A673 (cell line): ENCODE measurements around the gene PALLD. TPM values are rescaled to one million over a fixed set of nuclear protein-coding genes. Genes with fewer than 3 reads are reported as not detected.

ENCODE experiments used
- BruUV-seq: library from RNA; stranded (reverse); fragments of 400-500 nt; replicated peaks from 2 replicates; lab custom pipeline; 2021; lab: Mats Ljungman, UMichigan
- CTCF ChIA-PET: fragments of 300-600 bp; sonication (Branson Sonifier 250); formaldehyde crosslinking; loops from one replicate; lab custom pipeline; 2022; ENCODE audit warnings: antibody characterized with exemption; lab: Charles Lee
- POLR2A ChIA-PET: fragments of 300-600 bp; sonication (Branson Sonifier 250); formaldehyde crosslinking; loops from one replicate; lab custom pipeline; 2022; ENCODE audit warnings: antibody characterized with exemption; ENCODE audit not compliant: low non-redundant PET; lab: Charles Lee
- DNase-seq: peaks from one replicate; pipeline ENCODE4 v3.0.0-alpha.2; 2015; ENCODE audit warnings: low spot score
- H3K27ac ChIP-seq: fragments of 200-600 bp; sonication (generic); 2 replicates; pipeline ENCODE4 v1.5.1; 2016; ENCODE audit warnings: mixed run types, low read depth, mild to moderate bottlenecking, mixed read lengths, antibody characterized with exemption, low read length; ENCODE audit not compliant: poor library complexity, severe bottlenecking
- H3K27me3 ChIP-seq: fragments of 200-600 bp; sonication (generic); replicated peaks from 2 replicates; pipeline ENCODE4 v1.6.1; 2017; ENCODE audit warnings: mixed run types, low read depth, mild to moderate bottlenecking, mixed read lengths, antibody characterized with exemption, low read length; ENCODE audit not compliant: insufficient read depth, poor library complexity
- H3K36me3 ChIP-seq: fragments of 200-600 bp; sonication (generic); 2 replicates; pipeline ENCODE4 v1.6.1; 2016; ENCODE audit warnings: mixed run types, mild to moderate bottlenecking, mixed read lengths, antibody characterized with exemption, low read length; ENCODE audit not compliant: insufficient read depth, poor library complexity, severe bottlenecking
- H3K4me1 ChIP-seq: fragments of 200-600 bp; sonication (generic); 2 replicates; pipeline ENCODE4 v1.6.1; 2017; ENCODE audit warnings: mixed run types, mild to moderate bottlenecking, mixed read lengths, antibody characterized with exemption, low read length; ENCODE audit not compliant: insufficient read depth, poor library complexity, severe bottlenecking
- H3K4me3 ChIP-seq: fragments of 200-600 bp; sonication (generic); 2 replicates; pipeline ENCODE4 v1.5.1; 2016; ENCODE audit warnings: low read depth, mixed run types, mild to moderate bottlenecking, mixed read lengths, low read length; ENCODE audit not compliant: poor library complexity, severe bottlenecking
- H3K9me3 ChIP-seq: fragments of 200-600 bp; sonication (generic); 2 replicates; pipeline ENCODE4 v1.6.1; 2016; ENCODE audit warnings: mixed run types, low read depth, mild to moderate bottlenecking, mixed read lengths, antibody characterized with exemption, low read length; ENCODE audit not compliant: poor library complexity, severe bottlenecking
- EZH2 ChIP-seq: fragments of 200-600 bp; sonication (generic); IDR thresholded peaks from 2 replicates; pipeline ENCODE4 v1.6.1; 2017; ENCODE audit warnings: borderline replicate concordance, low read depth, mild to moderate bottlenecking, mixed read lengths, antibody characterized with exemption, low read length; ENCODE audit not compliant: poor library complexity, severe bottlenecking
- intact Hi-C: fragments of 100-400 bp; cut with micrococcal nuclease; formaldehyde crosslinking; loops from one replicate; pipeline ENCODE4 v1.10.0; 2022; ENCODE audit not compliant: unreplicated experiment
- total RNA-seq: library from RNA; stranded (reverse); gene quantifications from 2 replicates; pipeline ENCODE4 v1.2.3, GENCODE V29; 2021
- TF ChIP-seq, protein P1 (sequence below): fragments of 300-800, 200-600 bp; sonication (generic); conservative IDR thresholded peaks from 2 replicates; pipeline ENCODE4 v1.5.1; 2017; ENCODE audit warnings: low read depth, mild to moderate bottlenecking, antibody characterized with exemption, low read length, moderate library complexity, mixed read lengths

PALLD gene
- total RNA-seq, 1 experiment from 2014 or later = 44.1 TPM

DNA sequence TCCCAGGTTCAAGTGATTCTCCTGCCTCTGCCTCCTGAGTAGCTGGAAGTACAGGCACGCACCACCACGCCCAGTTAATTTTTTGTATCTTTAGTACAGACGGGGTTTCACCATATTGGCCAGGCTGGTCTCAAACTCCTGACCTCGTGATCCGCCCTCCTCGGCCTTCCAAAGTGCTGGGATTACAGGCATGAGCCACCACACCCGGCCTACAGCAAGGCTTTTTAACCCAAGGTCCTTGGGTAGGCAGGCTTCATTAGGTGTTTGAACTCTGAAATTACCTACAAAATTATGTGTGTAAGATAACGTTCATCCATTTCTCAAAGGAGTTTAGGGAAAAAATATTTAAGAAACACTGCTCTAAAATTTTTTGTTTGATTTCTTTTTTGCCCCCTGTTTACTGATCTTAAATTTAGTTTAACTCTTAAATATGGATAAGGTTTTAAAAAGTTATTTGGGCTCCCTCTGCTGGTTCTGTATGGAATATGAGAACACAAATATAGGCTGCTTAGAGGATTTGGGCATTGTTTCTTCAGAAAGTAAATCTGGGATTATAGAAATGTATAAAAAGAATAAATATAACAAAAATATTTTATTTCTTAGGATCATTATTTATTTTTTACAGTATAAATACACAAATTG is 420.4 kb downstream of the PALLD start:
- Histone ChIP-seq H3K36me3 (peaks cover 2% of the 10 kb centered on the region), H3K27ac (no peak overlapping the region), H3K4me3 (no peak overlapping the region), H3K27me3 (no peaks in the 10 kb centered on the region), H3K9me3 (no peaks in the 10 kb centered on the region), H3K4me1 (no peaks in the 10 kb centered on the region)
- TF ChIP-seq, protein P1, sequence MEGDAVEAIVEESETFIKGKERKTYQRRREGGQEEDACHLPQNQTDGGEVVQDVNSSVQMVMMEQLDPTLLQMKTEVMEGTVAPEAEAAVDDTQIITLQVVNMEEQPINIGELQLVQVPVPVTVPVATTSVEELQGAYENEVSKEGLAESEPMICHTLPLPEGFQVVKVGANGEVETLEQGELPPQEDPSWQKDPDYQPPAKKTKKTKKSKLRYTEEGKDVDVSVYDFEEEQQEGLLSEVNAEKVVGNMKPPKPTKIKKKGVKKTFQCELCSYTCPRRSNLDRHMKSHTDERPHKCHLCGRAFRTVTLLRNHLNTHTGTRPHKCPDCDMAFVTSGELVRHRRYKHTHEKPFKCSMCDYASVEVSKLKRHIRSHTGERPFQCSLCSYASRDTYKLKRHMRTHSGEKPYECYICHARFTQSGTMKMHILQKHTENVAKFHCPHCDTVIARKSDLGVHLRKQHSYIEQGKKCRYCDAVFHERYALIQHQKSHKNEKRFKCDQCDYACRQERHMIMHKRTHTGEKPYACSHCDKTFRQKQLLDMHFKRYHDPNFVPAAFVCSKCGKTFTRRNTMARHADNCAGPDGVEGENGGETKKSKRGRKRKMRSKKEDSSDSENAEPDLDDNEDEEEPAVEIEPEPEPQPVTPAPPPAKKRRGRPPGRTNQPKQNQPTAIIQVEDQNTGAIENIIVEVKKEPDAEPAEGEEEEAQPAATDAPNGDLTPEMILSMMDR = peak; percentile 78
- TF ChIP-seq EZH2 = no peak
- ChIA-PET CTCF (no interaction called here), POLR2A (interaction anchor here (0.8 kb wide), 1 partner anchor 404 kb away, joined by 3 read pairs; no protein-coding TSS in a partner anchor)
- peak; percentile 72 for DNase-seq
- intact Hi-C loops = loop anchor here (1.0 to 2.0 kb wide), 3 partner anchors 206 to 403 kb away; no protein-coding TSS in a partner anchor
- no TSS peak for BruUV-seq

DNA sequence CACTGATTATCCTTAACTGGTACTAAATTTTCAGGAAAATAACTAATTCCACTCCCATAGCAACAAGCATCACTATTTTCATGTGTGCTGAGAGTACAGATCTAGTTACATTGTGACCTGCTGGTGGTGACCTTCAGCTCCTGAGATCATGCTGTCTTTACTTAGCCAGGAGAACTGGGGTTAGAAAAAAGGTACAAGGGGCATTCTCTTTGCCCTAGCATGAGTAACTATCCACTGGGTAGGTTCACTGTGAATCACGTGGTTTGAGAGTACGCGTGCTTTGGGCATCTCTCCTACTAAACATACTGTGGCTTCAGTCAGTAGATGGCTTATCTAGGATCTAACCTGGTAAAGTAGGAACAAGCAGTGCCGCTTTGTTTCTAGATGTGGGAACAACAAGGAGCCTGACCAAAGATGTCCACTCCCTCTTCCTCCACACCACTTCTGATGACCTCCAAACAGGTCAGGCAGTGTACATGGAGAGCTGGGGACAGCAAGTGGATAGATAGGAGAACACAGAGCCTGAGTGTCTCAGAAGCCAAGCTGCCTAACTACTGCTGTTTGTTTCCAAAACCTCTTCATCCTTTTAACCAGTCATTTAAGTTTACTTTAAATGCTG is 423.0 kb downstream of the PALLD start:
- ChIA-PET POLR2A (no interaction called here), CTCF (no interaction called here)
- Histone ChIP-seq H3K36me3 (peaks cover 14% of the 10 kb centered on the region), H3K27me3 (no peaks in the 10 kb centered on the region), H3K9me3 (no peaks in the 10 kb centered on the region), H3K4me3 (no peak overlapping the region), H3K27ac (no peak overlapping the region), H3K4me1 (no peaks in the 10 kb centered on the region)
- DNase-seq = no peak
- no peak for TF ChIP-seq EZH2
- TF ChIP-seq, protein P1 = no peak
- no TSS peak for BruUV-seq
- intact Hi-C loops = loop anchor here (5.0 kb wide), 1 partner anchor 738 kb away; no protein-coding TSS in a partner anchor

- no peaks in the 10 kb centered on the region for H3K27me3 ChIP-seq
- no peak overlapping the region for H3K27ac ChIP-seq
- BruUV-seq = no TSS peak
- POLR2A ChIA-PET = no interaction called here
- peaks cover 18% of the 10 kb centered on the region for H3K36me3 ChIP-seq
- intact Hi-C loops = loop anchor here (5.0 kb wide), 1 partner anchor 738 kb away; no protein-coding TSS in a partner anchor
- H3K4me3 ChIP-seq = no peak overlapping the region
- no peak for TF ChIP-seq EZH2
- TF ChIP-seq, protein P1 = no peak
- H3K4me1 ChIP-seq = no peaks in the 10 kb centered on the region
- CTCF ChIA-PET = interaction anchor here (1.1 kb wide), 2 partner anchors 90 to 316 kb away, joined by 3 to 5 read pairs; partner anchors contain the start of gene CBR4
- DNase-seq = no peak
- no peaks in the 10 kb centered on the region for H3K9me3 ChIP-seq
Measured at GRCh38 chr4:168920441-168921065, 423.7 kb downstream of the PALLD start.
